Brain microvascular endothelial cell (primary cell): ENCODE measurements around the gene MYOZ2.

Experiments used
- DNase-seq: peaks from one replicate; pipeline ENCODE4 v3.0.0-alpha.2; 2020
- H3K27ac ChIP-seq: fragments of 250-450 bp; sonication (Bioruptor Pico); 2 replicates; pipeline ENCODE4 v1.5.1; 2020; ENCODE audit warnings: mild to moderate bottlenecking, moderate library complexity
- H3K27me3 ChIP-seq: fragments of 250-450 bp; sonication (Bioruptor Pico); replicated peaks from 2 replicates; pipeline ENCODE4 v1.5.1; 2020; ENCODE audit warnings: mild to moderate bottlenecking
- H3K36me3 ChIP-seq: fragments of 250-450 bp; sonication (Bioruptor Pico); replicated peaks from 2 replicates; pipeline ENCODE4 v1.5.1; 2020; ENCODE audit warnings: mild to moderate bottlenecking
- H3K4me3 ChIP-seq: 2 replicates; pipeline ENCODE4 v1.5.1; 2011; ENCODE audit warnings: low read depth, mild to moderate bottlenecking, control low read depth, low read length, moderate library complexity
- CTCF ChIP-seq: IDR thresholded peaks from 2 replicates; pipeline ENCODE4 v1.5.1; 2011; ENCODE audit warnings: low read depth, mild to moderate bottlenecking, moderate library complexity, low read length, control low read depth, inconsistent platforms; ENCODE audit errors: missing control alignments
- in situ Hi-C: cut with HindIII; loops from 2 replicates; pipeline ENCODE4 v1.10.0; 2017; ENCODE audit warnings: low sequenced_read_pairs, low pct_ligation_motif_present

The MYOZ2 gene

GRCh38 chr4:119116925-119117900 lies 18.4 kb upstream of the MYOZ2 start:
- in situ Hi-C loops, result no loop called here
- TF ChIP-seq CTCF, result no peak
- Histone ChIP-seq H3K4me3 (no peak overlapping the region), H3K27me3 (no peaks in the 10 kb centered on the region), H3K36me3 (no peaks in the 10 kb centered on the region), H3K27ac (no peak overlapping the region)
- no peak for DNase-seq

- Histone ChIP-seq H3K27ac (no peak overlapping the region), H3K4me3 (no peak overlapping the region), H3K36me3 (no peaks in the 10 kb centered on the region), H3K27me3 (no peaks in the 10 kb centered on the region)
- in situ Hi-C loops, result no loop called here
- no peak for DNase-seq
- no peak for TF ChIP-seq CTCF
Measured at GRCh38 chr4:119118397-119118796, 17.2 kb upstream of the MYOZ2 start.

GRCh38 chr4:119124352-119124751 lies 11.3 kb upstream of the MYOZ2 start:
- no peak for TF ChIP-seq CTCF
- in situ Hi-C loops, result no loop called here
- Histone ChIP-seq H3K4me3 (no peak overlapping the region), H3K27me3 (no peaks in the 10 kb centered on the region), H3K27ac (no peak overlapping the region), H3K36me3 (no peaks in the 10 kb centered on the region)
- DNase-seq, result no peak

- no peak for DNase-seq
- H3K4me3 ChIP-seq, result no peak overlapping the region
- no peak for TF ChIP-seq CTCF
- H3K36me3 ChIP-seq, result no peaks in the 10 kb centered on the region
- in situ Hi-C loops, result no loop called here
- no peaks in the 10 kb centered on the region for H3K27me3 ChIP-seq
- no peak overlapping the region for H3K27ac ChIP-seq
Measured at GRCh38 chr4:119125931-119126330, 9.7 kb upstream of the MYOZ2 start.

GRCh38 chr4:119128148-119128547 lies 7.5 kb upstream of the MYOZ2 start:
- Histone ChIP-seq H3K27me3 (no peaks in the 10 kb centered on the region), H3K4me3 (no peak overlapping the region), H3K36me3 (no peaks in the 10 kb centered on the region), H3K27ac (no peak overlapping the region)
- DNase-seq, result no peak
- in situ Hi-C loops, result no loop called here
- TF ChIP-seq CTCF, result no peak
